Stimulated activated CD8-positive, alpha-beta memory T cell treated with anti-CD3 and anti-CD28 coated beads, Interleukin-2, amount 100 ng/mL, for 48 hours (primary cell): ENCODE results near the gene CLEC4F.
"Not testable (repeated sequence)": the region's sequence is repeated elsewhere in the genome, so short reads cannot be mapped to it uniquely, and the experiment has no call there.

Experiments
- DNase-seq, 2 donors: peaks; one replicate each; pipeline ENCODE4 v3.0.0-alpha.2; 2020; ENCODE audit warnings: low read depth in 2 of 2

The CLEC4F gene

GRCh38 chr2:70826696-70827350 is 6.4 kb upstream of the CLEC4F start:
- DNase-seq, result no peak

DNA sequence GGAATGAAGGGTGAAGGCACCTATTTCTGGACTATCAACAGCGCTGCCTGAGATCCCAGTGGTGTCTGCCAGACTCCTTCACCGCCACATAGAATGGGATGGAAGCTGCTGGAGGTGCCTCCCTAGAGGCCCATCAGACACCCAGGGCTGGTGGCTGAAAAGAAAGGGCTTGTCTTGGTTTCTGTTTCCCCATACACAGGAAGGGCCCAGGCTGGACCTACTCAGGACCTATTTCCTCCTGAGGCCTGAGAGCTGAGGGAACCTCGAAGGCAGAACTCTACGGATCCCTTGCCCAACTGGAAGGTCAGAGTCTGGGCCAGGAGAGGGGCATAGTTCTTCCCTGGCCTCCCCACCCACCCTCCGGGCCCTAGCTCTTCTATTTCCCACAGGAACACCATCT is 2.9 kb upstream of the CLEC4F start:
- no peak for DNase-seq

GRCh38 chr2:70822843-70823242 is 2.4 kb upstream of the CLEC4F start:
- no peak for DNase-seq

- DNase-seq, result no peak
These were observed 3.0 kb downstream of the CLEC4F start for GRCh38 chr2:70817284-70817954.

GRCh38 chr2:70816726-70817125 is 3.7 kb downstream of the CLEC4F start:
- DNase-seq, result no peak

DNA sequence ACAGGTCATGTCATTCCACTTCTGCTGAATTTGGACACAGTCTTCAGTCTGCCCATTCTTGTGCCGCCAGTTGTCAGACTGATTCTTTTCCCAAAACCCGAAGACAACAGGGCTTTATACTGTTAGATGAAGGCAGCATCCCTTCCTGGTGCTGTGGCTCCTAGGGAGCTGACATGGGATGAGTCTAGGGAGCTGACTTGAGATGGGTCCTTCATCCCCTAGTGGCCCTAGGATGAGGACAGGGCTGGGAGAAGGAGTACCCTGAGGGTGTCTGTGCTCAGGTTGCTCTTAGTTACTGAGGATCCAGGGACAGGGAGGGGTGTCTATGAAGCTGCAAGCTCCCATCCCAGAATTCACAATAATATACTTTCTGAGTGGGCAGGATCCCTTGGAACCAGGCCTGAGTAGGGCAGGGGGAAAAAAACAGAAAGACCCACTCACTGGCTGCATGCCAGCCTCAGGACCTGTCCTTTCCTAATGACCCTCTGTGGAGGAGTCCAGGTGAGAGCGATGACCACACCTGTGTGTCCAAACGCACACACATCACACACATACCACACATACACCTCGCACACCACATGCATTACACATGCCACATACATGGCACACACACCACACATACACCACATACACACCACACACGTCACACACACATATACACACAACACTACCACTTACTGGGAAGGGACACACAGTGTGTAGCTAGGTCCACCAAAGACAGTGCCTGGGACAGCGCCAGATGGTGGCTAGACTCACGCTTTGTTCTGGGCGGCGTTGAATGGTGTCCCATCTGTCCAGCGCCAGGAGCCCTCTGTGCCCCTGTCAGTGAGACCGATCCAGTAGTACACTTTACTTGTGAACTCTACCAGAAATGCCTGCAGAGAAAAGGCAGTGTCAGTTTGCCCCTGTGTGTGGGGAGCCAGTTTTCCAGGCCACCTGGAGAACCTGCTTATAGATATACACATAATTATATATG is 11.1 kb downstream of the CLEC4F start:
- DNase-seq, result no peak

GRCh38 chr2:70807828-70808118 is 12.6 kb downstream of the CLEC4F start:
- DNase-seq, result no peak

GRCh38 chr2:70807102-70807827 is 13.1 kb downstream of the CLEC4F start:
- no peak for DNase-seq

GRCh38 chr2:70806620-70807019 is 13.8 kb downstream of the CLEC4F start:
- DNase-seq, result no peak

- no peak for DNase-seq
These were observed 14.4 kb downstream of the CLEC4F start for GRCh38 chr2:70806013-70806412.

GRCh38 chr2:70801607-70802263 is 18.7 kb downstream of the CLEC4F start:
- no peak for DNase-seq

GRCh38 chr2:70799706-70800105 is 20.7 kb downstream of the CLEC4F start:
- DNase-seq, result no peak

DNA sequence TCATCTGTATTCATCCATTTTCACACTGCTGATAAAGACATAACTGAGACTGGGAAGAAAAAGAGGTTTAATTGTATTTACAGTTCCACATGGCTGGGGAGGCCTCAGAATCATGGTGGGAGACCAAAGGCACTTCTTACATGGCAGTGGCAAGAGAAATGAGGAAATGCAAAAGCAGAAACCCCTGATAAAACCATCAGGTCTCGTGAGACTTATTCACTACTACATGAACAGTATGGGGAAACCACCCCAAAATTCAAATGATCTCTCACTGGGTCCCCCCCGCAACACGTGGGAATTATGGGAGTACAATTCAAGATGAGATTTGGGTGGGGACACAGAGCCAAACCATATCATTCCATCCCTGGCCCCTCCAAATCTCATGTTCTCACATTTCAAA is 22.4 kb downstream of the CLEC4F start:
- not testable (repeated sequence) for DNase-seq

- DNase-seq, result no peak
These were observed 22.9 kb downstream of the CLEC4F start for GRCh38 chr2:70797506-70797905.

GRCh38 chr2:70796262-70796661 is 24.1 kb downstream of the CLEC4F start:
- DNase-seq, result no peak

GRCh38 chr2:70795164-70795995 is 25.0 kb downstream of the CLEC4F start:
- no peak for DNase-seq

GRCh38 chr2:70793450-70793849 is 26.9 kb downstream of the CLEC4F start:
- DNase-seq, result no peak

GRCh38 chr2:70790136-70790828 is 30.1 kb downstream of the CLEC4F start, which contains the start of gene FIGLA:
Gene FIGLA, minus strand, starts transcription at chr2:70790643. Its CDS starts 5 bp downstream, at chr2:70790638.
- no peak for DNase-seq

- peak; percentile 46 to 62 for DNase-seq
These were observed 30.9 kb downstream of the CLEC4F start for GRCh38 chr2:70789304-70790135.
